ENCODE results near the gene TSC22D2. TPM values are rescaled to one million over a fixed set of nuclear protein-coding genes. Genes with fewer than 3 reads are reported as not detected.

The TSC22D2 gene
- total and polyA plus RNA-seq, 2 of the 4 experiments (the other 2 are of a cell fraction): 12.2 to 20.5 TPM

GRCh38 chr3:150426292-150426691 lies 18.2 kb downstream of the TSC22D2 start:
- H2BK20ac ChIP-seq (ENCODE audit: low read depth, low read length): no peak overlapping the region
- H2BK5ac ChIP-seq (ENCODE audit: low read depth, low read length, poor library complexity, severe bottlenecking): no peak overlapping the region
- no peak overlapping the region for H2AK9ac ChIP-seq (replicated peaks; ENCODE audit: low read depth, low read length, poor library complexity)
- no peak overlapping the region for H2AK5ac ChIP-seq (ENCODE audit: low read depth, low read length)
- TF ChIP-seq FOS (IDR thresholded peaks at IDR 0.05; ENCODE audit: low read depth, low read length): no peak
- TF ChIP-seq, protein P1, sequence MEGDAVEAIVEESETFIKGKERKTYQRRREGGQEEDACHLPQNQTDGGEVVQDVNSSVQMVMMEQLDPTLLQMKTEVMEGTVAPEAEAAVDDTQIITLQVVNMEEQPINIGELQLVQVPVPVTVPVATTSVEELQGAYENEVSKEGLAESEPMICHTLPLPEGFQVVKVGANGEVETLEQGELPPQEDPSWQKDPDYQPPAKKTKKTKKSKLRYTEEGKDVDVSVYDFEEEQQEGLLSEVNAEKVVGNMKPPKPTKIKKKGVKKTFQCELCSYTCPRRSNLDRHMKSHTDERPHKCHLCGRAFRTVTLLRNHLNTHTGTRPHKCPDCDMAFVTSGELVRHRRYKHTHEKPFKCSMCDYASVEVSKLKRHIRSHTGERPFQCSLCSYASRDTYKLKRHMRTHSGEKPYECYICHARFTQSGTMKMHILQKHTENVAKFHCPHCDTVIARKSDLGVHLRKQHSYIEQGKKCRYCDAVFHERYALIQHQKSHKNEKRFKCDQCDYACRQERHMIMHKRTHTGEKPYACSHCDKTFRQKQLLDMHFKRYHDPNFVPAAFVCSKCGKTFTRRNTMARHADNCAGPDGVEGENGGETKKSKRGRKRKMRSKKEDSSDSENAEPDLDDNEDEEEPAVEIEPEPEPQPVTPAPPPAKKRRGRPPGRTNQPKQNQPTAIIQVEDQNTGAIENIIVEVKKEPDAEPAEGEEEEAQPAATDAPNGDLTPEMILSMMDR (conservative IDR thresholded peaks at IDR 0.05; ENCODE audit: low read depth, low read length): no peak
- no peak for TF ChIP-seq SMC3 (IDR thresholded peaks at IDR 0.05; ENCODE audit: low read depth, low read length)
- TF ChIP-seq CHD1 (IDR thresholded peaks at IDR 0.05; ENCODE audit: low read depth, low read length): no peak
- no peak for TF ChIP-seq MAFK (IDR thresholded peaks at IDR 0.05; ENCODE audit: low read depth, low read length)
- TF ChIP-seq, protein P2, sequence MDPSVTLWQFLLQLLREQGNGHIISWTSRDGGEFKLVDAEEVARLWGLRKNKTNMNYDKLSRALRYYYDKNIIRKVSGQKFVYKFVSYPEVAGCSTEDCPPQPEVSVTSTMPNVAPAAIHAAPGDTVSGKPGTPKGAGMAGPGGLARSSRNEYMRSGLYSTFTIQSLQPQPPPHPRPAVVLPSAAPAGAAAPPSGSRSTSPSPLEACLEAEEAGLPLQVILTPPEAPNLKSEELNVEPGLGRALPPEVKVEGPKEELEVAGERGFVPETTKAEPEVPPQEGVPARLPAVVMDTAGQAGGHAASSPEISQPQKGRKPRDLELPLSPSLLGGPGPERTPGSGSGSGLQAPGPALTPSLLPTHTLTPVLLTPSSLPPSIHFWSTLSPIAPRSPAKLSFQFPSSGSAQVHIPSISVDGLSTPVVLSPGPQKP (IDR thresholded peaks at IDR 0.05; ENCODE audit: borderline replicate concordance, low read depth, low read length): no peak
- no peak for TF ChIP-seq USF2 (IDR thresholded peaks at IDR 0.05; ENCODE audit: low read depth, low read length)
- in situ Hi-C loops (cut with MboI; ENCODE audit: low sequenced_read_pairs) (no loop called here), intact Hi-C loops (cut with micrococcal nuclease) (no loop called here), dilution Hi-C loops (cut with HindIII; ENCODE audit: low sequenced_read_pairs, unreplicated experiment) (no loop called here)
- H3K27ac ChIP-seq (ENCODE audit: insufficient read depth, low read length): no peak overlapping the region
- no peaks in the 10 kb centered on the region for H3K9me1 ChIP-seq (ENCODE audit: insufficient read depth, low read length)
- H2BK120ac ChIP-seq (ENCODE audit: low read depth, low read length): no peak overlapping the region
- ATAC-seq (ENCODE audit: low read depth) (no peak), DNase-seq (no peak)
- peaks cover 7% of the 10 kb centered on the region; the same call in 1 of the 2 replicates for H3K4me1 ChIP-seq (ENCODE audit: control insufficient read depth, insufficient read depth, low read length)
- H3K18ac ChIP-seq (ENCODE audit: low read depth, low read length): no peak overlapping the region
- H4K8ac ChIP-seq (ENCODE audit: low read depth in 2 of 2, low read length in 2 of 2): no peak overlapping the region
- H3K27me3 ChIP-seq (ENCODE audit: control insufficient read depth, insufficient read depth, low read length): no peaks in the 10 kb centered on the region
- no peak overlapping the region for H3K4me2 ChIP-seq (ENCODE audit: low read depth, low read length)
- no peak overlapping the region for H4K5ac ChIP-seq (ENCODE audit: low read depth, low read length)
- no peak overlapping the region for H3K4ac ChIP-seq (ENCODE audit: low read depth, low read length)
- no peak overlapping the region for H2AFZ ChIP-seq (replicated peaks; ENCODE audit: low read length, poor library complexity)
- H3K56ac ChIP-seq (ENCODE audit: extremely low read depth, insufficient read depth, low read length): no peak overlapping the region
- no peak overlapping the region for H4K91ac ChIP-seq (ENCODE audit: insufficient read depth, low read depth, low read length)
- peaks cover 63% of the 10 kb centered on the region; the same call in 1 of the 2 replicates for H4K20me1 ChIP-seq (ENCODE audit: insufficient read depth, low read length)
- H2BK15ac ChIP-seq (ENCODE audit: low read depth, low read length): no peak overlapping the region
- peaks cover 1% of the 10 kb centered on the region; the same call in 1 of the 2 replicates for H3K36me3 ChIP-seq (ENCODE audit: control insufficient read depth, insufficient read depth, low read length)
- H3K14ac ChIP-seq (replicated peaks; ENCODE audit: low read depth, low read length): no peak overlapping the region
- no TSS peak for BruUV-seq (replicated peaks)
- no peak overlapping the region for H3K23ac ChIP-seq (ENCODE audit: low read depth, low read length)
- peaks cover 3 to 42% of the 10 kb centered on the region in 2 experiments; a peak in 2 of 4 replicates for H3K79me1 ChIP-seq (ENCODE audit: low read depth in 1 of 2, low read length in 2 of 2)
- no peak overlapping the region for H3K4me3 ChIP-seq (ENCODE audit: insufficient read depth, low read depth, low read length)
- H3K9me3 ChIP-seq (ENCODE audit: control insufficient read depth, insufficient read depth, low read length): no peaks in the 10 kb centered on the region
- ChIA-PET CTCF (interaction anchor here (1.4 kb wide), 1 partner anchor 9 kb away, joined by 3 read pairs; no protein-coding TSS in a partner anchor), POLR2A (ENCODE audit: unreplicated experiment) (no interaction called here)
- no CpG with 5 or more reads among the region's 3 CpGs for WGBS, 2 experiments (ENCODE audit: extremely low coverage in 2 of 2, insufficient read length in 1 of 2)
- no peak overlapping the region for H3K9ac ChIP-seq (ENCODE audit: low read depth, low read length)
